HEK293 (cell line): ENCODE results near the gene EEF1AKMT4.
A peak's percentile ranks its signal among the peaks of the same experiment; 100 is the strongest.

Experiments
- ATF2 ChIP-seq: fragments of 450-650 bp; formaldehyde crosslinking; IDR thresholded peaks from 2 replicates; pipeline ENCODE4 v1.5.1; 2016; ENCODE audit warnings: missing biosample characterization, missing genetic modification characterization, low read depth
- EGR2 ChIP-seq: fragments of 450-650 bp; formaldehyde crosslinking; IDR thresholded peaks from 2 replicates; pipeline ENCODE4 v1.5.1; 2016; ENCODE audit warnings: low read depth, missing biosample characterization, missing genetic modification characterization
- GLI2 ChIP-seq: fragments of 450-650 bp; formaldehyde crosslinking; IDR thresholded peaks from 2 replicates; pipeline ENCODE4; 2017; ENCODE audit warnings: missing biosample characterization, missing genetic modification characterization, low read depth, borderline replicate concordance
- IKZF3 ChIP-seq: fragments of 450-650 bp; IDR thresholded peaks from 2 replicates; pipeline ENCODE4 v1.5.0; 2018; ENCODE audit warnings: missing biosample characterization, mild to moderate bottlenecking, missing genetic modification characterization, moderate library complexity
- KLF10 ChIP-seq: fragments of 450-650 bp; IDR thresholded peaks from 2 replicates; pipeline ENCODE4 v1.5.1; 2018; ENCODE audit warnings: missing biosample characterization, mild to moderate bottlenecking, missing genetic modification characterization
- MZF1 ChIP-seq: fragments of 450-650 bp; formaldehyde crosslinking; IDR thresholded peaks from 2 replicates; pipeline ENCODE4 v1.5.1; 2017; ENCODE audit warnings: missing biosample characterization, missing genetic modification characterization, borderline replicate concordance
- OVOL3 ChIP-seq: fragments of 450-650 bp; formaldehyde crosslinking; IDR thresholded peaks from 2 replicates; pipeline ENCODE4 v1.5.1; 2016; ENCODE audit warnings: missing biosample characterization, missing genetic modification characterization
- PRDM1 ChIP-seq: fragments of 450-650 bp; formaldehyde crosslinking; IDR thresholded peaks from 2 replicates; pipeline ENCODE4; 2016; ENCODE audit warnings: missing biosample characterization, missing genetic modification characterization
- RBAK ChIP-seq: fragments of 450-650 bp; formaldehyde crosslinking; IDR thresholded peaks from 2 replicates; pipeline ENCODE4 v1.5.1; 2016; ENCODE audit warnings: missing biosample characterization, missing genetic modification characterization
- REST ChIP-seq: fragments of 450-650 bp; formaldehyde crosslinking; IDR thresholded peaks from 2 replicates; pipeline ENCODE4 v1.5.1; 2016; ENCODE audit warnings: missing biosample characterization, missing genetic modification characterization
- SALL2 ChIP-seq: fragments of 450-650 bp; formaldehyde crosslinking; IDR thresholded peaks from 2 replicates; pipeline ENCODE4 v1.5.0; 2017; ENCODE audit warnings: missing biosample characterization, mild to moderate bottlenecking, missing genetic modification characterization, borderline replicate concordance
- SCRT2 ChIP-seq: fragments of 450-650 bp; formaldehyde crosslinking; IDR thresholded peaks from 2 replicates; pipeline ENCODE4 v1.5.1; 2016; ENCODE audit warnings: missing biosample characterization, missing genetic modification characterization
- ZBTB20 ChIP-seq: fragments of 450-650 bp; formaldehyde crosslinking; IDR thresholded peaks from 2 replicates; pipeline ENCODE4 v1.5.1; 2016; ENCODE audit warnings: missing biosample characterization, missing genetic modification characterization
- ZFHX2 ChIP-seq: fragments of 450-650 bp; formaldehyde crosslinking; conservative IDR thresholded peaks from 2 replicates; pipeline ENCODE4 v1.5.1; 2016; ENCODE audit warnings: missing biosample characterization, missing genetic modification characterization
- ZFP37 ChIP-seq: fragments of 450-650 bp; formaldehyde crosslinking; IDR thresholded peaks from 2 replicates; pipeline ENCODE4 v1.5.1; 2016; ENCODE audit warnings: missing biosample characterization, missing genetic modification characterization
- ZFP41 ChIP-seq: fragments of 450-650 bp; formaldehyde crosslinking; IDR thresholded peaks from 2 replicates; pipeline ENCODE4 v1.5.1; 2016; ENCODE audit warnings: missing biosample characterization, missing genetic modification characterization, borderline replicate concordance
- ZNF133 ChIP-seq: fragments of 450-650 bp; formaldehyde crosslinking; IDR thresholded peaks from 2 replicates; pipeline ENCODE4 v1.5.1; 2016; ENCODE audit warnings: missing biosample characterization, missing genetic modification characterization
- ZNF16 ChIP-seq: fragments of 450-650 bp; formaldehyde crosslinking; IDR thresholded peaks from 2 replicates; pipeline ENCODE4 v1.5.1; 2016; ENCODE audit warnings: low read depth, missing biosample characterization, missing genetic modification characterization
- ZNF18 ChIP-seq: fragments of 450-650 bp; formaldehyde crosslinking; IDR thresholded peaks from 2 replicates; pipeline ENCODE4 v1.5.1; 2016; ENCODE audit warnings: missing biosample characterization, missing genetic modification characterization
- ZNF280D ChIP-seq: fragments of 450-650 bp; formaldehyde crosslinking; IDR thresholded peaks from 2 replicates; pipeline ENCODE4 v1.5.1; 2016; ENCODE audit warnings: missing biosample characterization, missing genetic modification characterization
- ZNF404 ChIP-seq: fragments of 450-650 bp; formaldehyde crosslinking; IDR thresholded peaks from 2 replicates; pipeline ENCODE4 v1.5.1; 2017; ENCODE audit warnings: missing biosample characterization, missing genetic modification characterization
- ZNF416 ChIP-seq: fragments of 450-650 bp; formaldehyde crosslinking; IDR thresholded peaks from 2 replicates; pipeline ENCODE4 v1.5.1; 2016; ENCODE audit warnings: missing biosample characterization, missing genetic modification characterization
- ZNF48 ChIP-seq: fragments of 450-650 bp; formaldehyde crosslinking; IDR thresholded peaks from 2 replicates; pipeline ENCODE4 v1.5.1; 2016; ENCODE audit warnings: missing biosample characterization, missing genetic modification characterization
- ZNF544 ChIP-seq: fragments of 450-650 bp; formaldehyde crosslinking; IDR thresholded peaks from 2 replicates; pipeline ENCODE4 v1.5.0; 2017; ENCODE audit warnings: missing biosample characterization, missing genetic modification characterization
- ZNF555 ChIP-seq: fragments of 450-650 bp; formaldehyde crosslinking; conservative IDR thresholded peaks from 2 replicates; pipeline ENCODE4 v1.5.1; 2017; ENCODE audit warnings: missing biosample characterization, mild to moderate bottlenecking, missing genetic modification characterization, inconsistent platforms
- ZNF585B ChIP-seq: fragments of 450-650 bp; formaldehyde crosslinking; IDR thresholded peaks from 2 replicates; pipeline ENCODE4 v1.5.1; 2016; ENCODE audit warnings: missing biosample characterization, missing genetic modification characterization
- ZNF623 ChIP-seq: fragments of 450-650 bp; formaldehyde crosslinking; IDR thresholded peaks from 2 replicates; pipeline ENCODE4 v1.5.1; 2016; ENCODE audit warnings: missing biosample characterization, missing genetic modification characterization
- ZNF660 ChIP-seq: fragments of 450-650 bp; IDR thresholded peaks from 2 replicates; pipeline ENCODE4 v1.5.1; 2018; ENCODE audit warnings: missing biosample characterization, mild to moderate bottlenecking, missing genetic modification characterization
- ZNF792 ChIP-seq: fragments of 450-650 bp; formaldehyde crosslinking; IDR thresholded peaks from 2 replicates; pipeline ENCODE4 v1.5.1; 2016; ENCODE audit warnings: missing biosample characterization, missing genetic modification characterization
- ZNF843 ChIP-seq: fragments of 450-650 bp; formaldehyde crosslinking; IDR thresholded peaks from 2 replicates; pipeline ENCODE4 v1.5.1; 2016; ENCODE audit warnings: missing biosample characterization, missing genetic modification characterization
- ZSCAN23 ChIP-seq: fragments of 450-650 bp; formaldehyde crosslinking; IDR thresholded peaks from 2 replicates; pipeline ENCODE4 v1.5.1; 2016; ENCODE audit warnings: missing biosample characterization, missing genetic modification characterization
- ZSCAN30 ChIP-seq: fragments of 450-650 bp; IDR thresholded peaks from 2 replicates; pipeline ENCODE4 v1.5.1; 2018; ENCODE audit warnings: missing biosample characterization, mild to moderate bottlenecking, missing genetic modification characterization, moderate library complexity

The EEF1AKMT4 gene

GRCh38 chr3:184250167-184250828, 826 bp downstream of the EEF1AKMT4 start (continued):
- no peak for TF ChIP-seq REST (tag by site-specific recombination)
- no peak for TF ChIP-seq EGR2 (tag by site-specific recombination)
- TF ChIP-seq KLF10 (tag by site-specific recombination): no peak
- TF ChIP-seq ZNF280D (tag by site-specific recombination): no peak
- peak; percentile 50 for TF ChIP-seq ZFP37 (tag by site-specific recombination)
- no peak for TF ChIP-seq MZF1
- TF ChIP-seq ZSCAN23 (tag by site-specific recombination): no peak
- no peak for TF ChIP-seq IKZF3 (tag by site-specific recombination)
- no peak for TF ChIP-seq ZNF585B (tag by site-specific recombination)
- no peak for TF ChIP-seq ZNF404
- TF ChIP-seq ZNF544 (tag by site-specific recombination): no peak
- TF ChIP-seq SCRT2: no peak
- TF ChIP-seq ZBTB20 (tag by site-specific recombination): peak; percentile 23; the same call in 1 of the 2 replicates
- TF ChIP-seq ZFP41 (tag by site-specific recombination): no peak
- no peak for TF ChIP-seq ZNF623 (tag by site-specific recombination)
- TF ChIP-seq ZNF48 (tag by site-specific recombination): no peak
- TF ChIP-seq ZNF16 (tag by site-specific recombination): peak; percentile 65; the same call in 1 of the 2 replicates
- no peak for TF ChIP-seq ATF2 (tag by site-specific recombination)
- no peak for TF ChIP-seq ZNF555 (tag by site-specific recombination)
- no peak for TF ChIP-seq ZNF843 (tag by site-specific recombination)
- no peak for TF ChIP-seq GLI2 (tag by site-specific recombination)
- TF ChIP-seq ZNF792 (tag by site-specific recombination): no peak
- TF ChIP-seq ZFHX2 (tag by site-specific recombination): no peak
- TF ChIP-seq ZNF18 (tag by site-specific recombination): no peak
- no peak for TF ChIP-seq RBAK
- TF ChIP-seq OVOL3: no peak
- no peak for TF ChIP-seq SALL2
- no peak for TF ChIP-seq ZSCAN30
- peak; percentile 47 for TF ChIP-seq PRDM1 (tag by site-specific recombination)
- peak; percentile 85 for TF ChIP-seq ZNF660 (tag by site-specific recombination)
- TF ChIP-seq ZNF416 (tag by site-specific recombination): no peak
- no peak for TF ChIP-seq ZNF133 (tag by site-specific recombination)
